ENCODE data around the gene CYP3A5. TPM values are rescaled to one million over a fixed set of nuclear protein-coding genes. Genes with fewer than 3 reads are reported as not detected.

Gene CYP3A5
- total RNA-seq, 3 donors from 2014 or later, result 8.5 to 25.9 (median 15.4) TPM

DNA sequence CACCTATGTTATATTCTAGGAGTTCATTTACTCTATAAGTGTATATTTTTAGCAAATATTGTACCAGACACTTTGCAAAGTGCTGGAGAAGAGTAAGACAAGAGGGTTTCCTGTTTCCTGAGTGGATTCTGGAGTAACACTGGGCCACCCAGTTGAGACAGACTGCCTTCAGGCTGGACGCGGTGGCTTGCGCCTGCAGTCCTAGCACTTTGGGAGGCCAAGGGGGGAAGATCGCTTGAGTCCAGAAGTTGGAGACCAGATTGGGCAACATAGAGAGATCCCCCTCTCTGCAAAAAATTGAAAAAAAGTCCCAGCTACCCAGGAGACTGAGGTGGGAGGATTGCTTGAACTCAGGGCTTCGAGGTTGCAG lies 63.8 kb downstream of the CYP3A5 start:
- Histone ChIP-seq H3K27ac (no peak overlapping the region), H3K4me1 (peaks cover 0 to 10% of the 10 kb centered on the region in 2 donors), H3K9me3 (no peaks in the 10 kb centered on the region), H3K27me3 (no peaks in the 10 kb centered on the region), H3K36me3 (peaks cover 5% of the 10 kb centered on the region), H3K4me3 (peak overlapping the region; percentile 74 to 98 (median 84))
- no peak for DNase-seq (ENCODE audit: low spot score in 2 of 2)
- TF ChIP-seq, protein P1, sequence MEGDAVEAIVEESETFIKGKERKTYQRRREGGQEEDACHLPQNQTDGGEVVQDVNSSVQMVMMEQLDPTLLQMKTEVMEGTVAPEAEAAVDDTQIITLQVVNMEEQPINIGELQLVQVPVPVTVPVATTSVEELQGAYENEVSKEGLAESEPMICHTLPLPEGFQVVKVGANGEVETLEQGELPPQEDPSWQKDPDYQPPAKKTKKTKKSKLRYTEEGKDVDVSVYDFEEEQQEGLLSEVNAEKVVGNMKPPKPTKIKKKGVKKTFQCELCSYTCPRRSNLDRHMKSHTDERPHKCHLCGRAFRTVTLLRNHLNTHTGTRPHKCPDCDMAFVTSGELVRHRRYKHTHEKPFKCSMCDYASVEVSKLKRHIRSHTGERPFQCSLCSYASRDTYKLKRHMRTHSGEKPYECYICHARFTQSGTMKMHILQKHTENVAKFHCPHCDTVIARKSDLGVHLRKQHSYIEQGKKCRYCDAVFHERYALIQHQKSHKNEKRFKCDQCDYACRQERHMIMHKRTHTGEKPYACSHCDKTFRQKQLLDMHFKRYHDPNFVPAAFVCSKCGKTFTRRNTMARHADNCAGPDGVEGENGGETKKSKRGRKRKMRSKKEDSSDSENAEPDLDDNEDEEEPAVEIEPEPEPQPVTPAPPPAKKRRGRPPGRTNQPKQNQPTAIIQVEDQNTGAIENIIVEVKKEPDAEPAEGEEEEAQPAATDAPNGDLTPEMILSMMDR (IDR thresholded peaks at IDR 0.05), result no peak
- no peak for TF ChIP-seq POLR2AphosphoS5 (IDR thresholded peaks at IDR 0.05)
- TF ChIP-seq POLR2A (IDR thresholded peaks at IDR 0.05), result no peak
- intact Hi-C loops (cut with DNase I; ENCODE audit: low total_unique reads), result no loop called here

DNA sequence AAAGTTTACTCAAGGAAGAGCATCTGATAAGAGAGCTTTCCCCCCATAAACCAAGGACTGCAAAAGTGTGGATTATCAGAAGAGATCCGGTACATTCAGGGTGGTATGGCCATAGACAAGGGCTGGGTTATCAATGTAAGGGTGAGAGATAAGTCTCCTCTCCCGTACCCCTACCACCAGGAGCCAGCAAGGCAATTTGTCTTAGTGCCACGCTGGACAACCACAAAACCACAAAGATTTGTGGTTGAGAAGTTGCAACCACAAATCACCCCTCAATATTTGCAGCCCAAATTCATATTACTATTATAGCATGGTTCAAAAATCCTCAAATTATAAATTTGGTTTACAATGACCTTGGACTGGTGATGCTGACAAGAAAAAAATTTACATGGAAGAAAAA lies 65.3 kb downstream of the CYP3A5 start:
- Histone ChIP-seq H3K27ac (no peak overlapping the region), H3K9me3 (no peaks in the 10 kb centered on the region), H3K36me3 (no peaks in the 10 kb centered on the region), H3K4me1 (peaks cover 0 to 10% of the 10 kb centered on the region in 2 donors), H3K27me3 (no peaks in the 10 kb centered on the region), H3K4me3 (no peak overlapping the region)
- no peak for DNase-seq (ENCODE audit: low spot score in 2 of 2)
- intact Hi-C loops (cut with DNase I; ENCODE audit: low total_unique reads), result no loop called here
- TF ChIP-seq, protein P1 (IDR thresholded peaks at IDR 0.05), result no peak
- TF ChIP-seq POLR2AphosphoS5 (IDR thresholded peaks at IDR 0.05), result no peak
- TF ChIP-seq POLR2A (IDR thresholded peaks at IDR 0.05), result no peak

GRCh38 chr7:99607548-99607947 lies 72.2 kb downstream of the CYP3A5 start:
- no peak for DNase-seq (ENCODE audit: low spot score in 2 of 2)
- Histone ChIP-seq H3K4me1 (no peaks in the 10 kb centered on the region), H3K4me3 (no peak overlapping the region), H3K27me3 (no peaks in the 10 kb centered on the region), H3K27ac (no peak overlapping the region), H3K36me3 (no peaks in the 10 kb centered on the region), H3K9me3 (no peaks in the 10 kb centered on the region)
- intact Hi-C loops (cut with DNase I; ENCODE audit: low total_unique reads), result no loop called here
- TF ChIP-seq, protein P1 (IDR thresholded peaks at IDR 0.05), result no peak
- TF ChIP-seq POLR2AphosphoS5 (IDR thresholded peaks at IDR 0.05), result no peak
- no peak for TF ChIP-seq POLR2A (IDR thresholded peaks at IDR 0.05)

GRCh38 chr7:99606531-99606930 lies 73.3 kb downstream of the CYP3A5 start:
- H3K27me3 ChIP-seq, result no peaks in the 10 kb centered on the region
- H3K9me3 ChIP-seq, result no peaks in the 10 kb centered on the region
- intact Hi-C loops (cut with DNase I; ENCODE audit: low total_unique reads), result no loop called here
- H3K4me3 ChIP-seq, result no peak overlapping the region
- no peaks in the 10 kb centered on the region for H3K4me1 ChIP-seq
- H3K36me3 ChIP-seq, result no peaks in the 10 kb centered on the region
- no peak overlapping the region for H3K27ac ChIP-seq
- TF ChIP-seq, protein P1 (IDR thresholded peaks at IDR 0.05), result no peak
- no peak for TF ChIP-seq POLR2A (IDR thresholded peaks at IDR 0.05)
- no peak for TF ChIP-seq POLR2AphosphoS5 (IDR thresholded peaks at IDR 0.05)
- no peak for DNase-seq (ENCODE audit: low spot score in 2 of 2)

DNA sequence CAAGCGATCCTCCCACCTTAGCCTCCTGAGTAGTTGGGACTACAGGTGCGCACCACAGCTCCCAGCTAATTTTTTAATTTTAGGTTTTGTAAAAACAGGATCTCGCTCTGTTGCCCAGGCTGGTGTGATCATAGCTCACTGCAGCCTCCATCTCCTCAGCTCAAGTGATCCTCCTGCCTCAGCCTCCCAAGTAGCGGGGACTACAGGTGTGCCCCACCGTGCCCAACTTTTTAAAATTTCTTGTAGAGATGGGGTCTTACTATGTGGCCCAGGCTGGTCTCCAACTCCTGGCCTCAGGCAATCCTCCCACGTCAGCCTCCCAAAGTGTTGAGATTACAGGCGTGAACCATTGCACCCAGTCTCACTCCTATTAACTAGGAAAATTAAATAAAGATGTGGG lies 74.3 kb downstream of the CYP3A5 start:
- TF ChIP-seq POLR2AphosphoS5 (IDR thresholded peaks at IDR 0.05), result no peak
- TF ChIP-seq POLR2A (IDR thresholded peaks at IDR 0.05), result no peak
- TF ChIP-seq, protein P1 (IDR thresholded peaks at IDR 0.05), result no peak
- Histone ChIP-seq H3K4me3 (no peak overlapping the region), H3K27ac (no peak overlapping the region), H3K4me1 (no peaks in the 10 kb centered on the region), H3K27me3 (no peaks in the 10 kb centered on the region), H3K9me3 (no peaks in the 10 kb centered on the region), H3K36me3 (no peaks in the 10 kb centered on the region)
- DNase-seq (ENCODE audit: low spot score in 2 of 2), result no peak
- intact Hi-C loops (cut with DNase I; ENCODE audit: low total_unique reads), result no loop called here
